GM12878 (cell line): Measurements from ENCODE around the gene RASSF10.

ENCODE experiments used
- EZH2 ChIP-seq: IDR thresholded peaks from 2 replicates; pipeline ENCODE4 v1.6.1; 2012; ENCODE audit warnings: low read depth, mild to moderate bottlenecking, control low read depth, inconsistent platforms, low read length, borderline replicate concordance; ENCODE audit not compliant: control insufficient read depth
- GABPA ChIP-seq: IDR thresholded peaks from 2 replicates; pipeline ENCODE4 v1.6.1; 2014; ENCODE audit warnings: antibody characterized with exemption, low read depth, mild to moderate bottlenecking, inconsistent platforms
- HDAC6 ChIP-seq: fragments of 200-600 bp; sonication (generic); IDR thresholded peaks from one replicate; pipeline ENCODE4 v1.8.0; 2017; ENCODE audit warnings: antibody characterized with exemption; ENCODE audit not compliant: unreplicated experiment
- MTA2 ChIP-seq: fragments of 450-650 bp; IDR thresholded peaks from 2 replicates; pipeline ENCODE4 v1.6.1; 2016; ENCODE audit warnings: low read depth, mild to moderate bottlenecking, moderate library complexity
- NFYB ChIP-seq: IDR thresholded peaks from 2 replicates; pipeline ENCODE4 v1.6.1; 2011; ENCODE audit warnings: low read depth, mild to moderate bottlenecking, low read length, improper control_type of control experiment, moderate library complexity; ENCODE audit not compliant: insufficient read depth
- POLR2A ChIP-seq: IDR thresholded peaks from 2 replicates; pipeline ENCODE4 v1.6.1; 2011; ENCODE audit warnings: low read depth, mild to moderate bottlenecking, low read length
- SP1 ChIP-seq: IDR thresholded peaks from one replicate; pipeline ENCODE4 v1.6.1; 2011; ENCODE audit warnings: low read depth, low read length
- STAT1 ChIP-seq: fragments of 450-650 bp; conservative IDR thresholded peaks from 2 replicates; pipeline ENCODE4 v1.6.1; 2014; ENCODE audit warnings: antibody characterized with exemption, mild to moderate bottlenecking
- SUPT20H ChIP-seq: IDR thresholded peaks from 2 replicates; pipeline ENCODE4 v1.6.1; 2011; ENCODE audit warnings: low read depth, mild to moderate bottlenecking, low read length, moderate library complexity, borderline replicate concordance; ENCODE audit not compliant: control insufficient read depth
- SUZ12 ChIP-seq: fragments of 200-600 bp; sonication (generic); IDR thresholded peaks from one replicate; pipeline ENCODE4 v1.6.1; 2018; ENCODE audit warnings: antibody characterized with exemption, mild to moderate bottlenecking; ENCODE audit not compliant: unreplicated experiment
- TBL1XR1 ChIP-seq: IDR thresholded peaks from 2 replicates; pipeline ENCODE4 v1.6.1; 2012; ENCODE audit warnings: low read depth, low read length, improper control_type of control experiment
- TF ChIP-seq, protein P1 (sequence below): IDR thresholded peaks from 2 replicates; pipeline ENCODE4 v1.6.1; 2012; ENCODE audit warnings: mild to moderate bottlenecking, low read depth, low read length
- TF ChIP-seq, protein P2 (sequence below): IDR thresholded peaks from 2 replicates; pipeline ENCODE4 v1.6.1; 2011; ENCODE audit warnings: borderline replicate concordance, low read depth, mild to moderate bottlenecking, moderate library complexity, low read length; ENCODE audit not compliant: insufficient read depth, poor library complexity, severe bottlenecking

DNA sequence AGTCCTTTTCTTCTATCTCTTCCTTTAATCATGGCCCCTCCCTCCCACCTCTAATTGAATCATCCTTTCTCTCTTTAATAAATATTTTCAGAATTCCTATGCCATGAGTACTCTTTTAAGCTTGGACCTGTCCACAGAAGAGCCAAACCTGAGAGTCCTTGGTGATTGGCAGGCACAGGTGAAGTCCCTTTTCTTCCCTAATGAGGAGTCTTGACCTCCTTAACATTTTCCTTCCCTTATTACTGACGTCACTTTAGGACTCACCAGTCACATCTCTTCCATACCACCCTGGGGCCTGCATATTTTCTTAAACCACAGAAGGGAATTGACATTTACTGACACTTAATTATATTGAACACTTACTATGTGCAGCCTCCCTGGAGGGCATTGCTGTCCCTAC is 41.0 kb upstream of the RASSF10 start:
- TF ChIP-seq, protein P1, sequence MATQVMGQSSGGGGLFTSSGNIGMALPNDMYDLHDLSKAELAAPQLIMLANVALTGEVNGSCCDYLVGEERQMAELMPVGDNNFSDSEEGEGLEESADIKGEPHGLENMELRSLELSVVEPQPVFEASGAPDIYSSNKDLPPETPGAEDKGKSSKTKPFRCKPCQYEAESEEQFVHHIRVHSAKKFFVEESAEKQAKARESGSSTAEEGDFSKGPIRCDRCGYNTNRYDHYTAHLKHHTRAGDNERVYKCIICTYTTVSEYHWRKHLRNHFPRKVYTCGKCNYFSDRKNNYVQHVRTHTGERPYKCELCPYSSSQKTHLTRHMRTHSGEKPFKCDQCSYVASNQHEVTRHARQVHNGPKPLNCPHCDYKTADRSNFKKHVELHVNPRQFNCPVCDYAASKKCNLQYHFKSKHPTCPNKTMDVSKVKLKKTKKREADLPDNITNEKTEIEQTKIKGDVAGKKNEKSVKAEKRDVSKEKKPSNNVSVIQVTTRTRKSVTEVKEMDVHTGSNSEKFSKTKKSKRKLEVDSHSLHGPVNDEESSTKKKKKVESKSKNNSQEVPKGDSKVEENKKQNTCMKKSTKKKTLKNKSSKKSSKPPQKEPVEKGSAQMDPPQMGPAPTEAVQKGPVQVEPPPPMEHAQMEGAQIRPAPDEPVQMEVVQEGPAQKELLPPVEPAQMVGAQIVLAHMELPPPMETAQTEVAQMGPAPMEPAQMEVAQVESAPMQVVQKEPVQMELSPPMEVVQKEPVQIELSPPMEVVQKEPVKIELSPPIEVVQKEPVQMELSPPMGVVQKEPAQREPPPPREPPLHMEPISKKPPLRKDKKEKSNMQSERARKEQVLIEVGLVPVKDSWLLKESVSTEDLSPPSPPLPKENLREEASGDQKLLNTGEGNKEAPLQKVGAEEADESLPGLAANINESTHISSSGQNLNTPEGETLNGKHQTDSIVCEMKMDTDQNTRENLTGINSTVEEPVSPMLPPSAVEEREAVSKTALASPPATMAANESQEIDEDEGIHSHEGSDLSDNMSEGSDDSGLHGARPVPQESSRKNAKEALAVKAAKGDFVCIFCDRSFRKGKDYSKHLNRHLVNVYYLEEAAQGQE, result no peak
- TF ChIP-seq NFYB (no peak), TBL1XR1 (no peak), EZH2 (no peak), POLR2A (no peak), SUPT20H (no peak), GABPA (no peak), SUZ12 (no peak), MTA2 (no peak), HDAC6 (no peak), STAT1 (no peak), SP1 (no peak)
- TF ChIP-seq, protein P2, sequence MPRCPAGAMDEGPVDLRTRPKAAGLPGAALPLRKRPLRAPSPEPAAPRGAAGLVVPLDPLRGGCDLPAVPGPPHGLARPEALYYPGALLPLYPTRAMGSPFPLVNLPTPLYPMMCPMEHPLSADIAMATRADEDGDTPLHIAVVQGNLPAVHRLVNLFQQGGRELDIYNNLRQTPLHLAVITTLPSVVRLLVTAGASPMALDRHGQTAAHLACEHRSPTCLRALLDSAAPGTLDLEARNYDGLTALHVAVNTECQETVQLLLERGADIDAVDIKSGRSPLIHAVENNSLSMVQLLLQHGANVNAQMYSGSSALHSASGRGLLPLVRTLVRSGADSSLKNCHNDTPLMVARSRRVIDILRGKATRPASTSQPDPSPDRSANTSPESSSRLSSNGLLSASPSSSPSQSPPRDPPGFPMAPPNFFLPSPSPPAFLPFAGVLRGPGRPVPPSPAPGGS, result no peak
